ENCODE measurements around the gene NVL.

Gene NVL

DNA sequence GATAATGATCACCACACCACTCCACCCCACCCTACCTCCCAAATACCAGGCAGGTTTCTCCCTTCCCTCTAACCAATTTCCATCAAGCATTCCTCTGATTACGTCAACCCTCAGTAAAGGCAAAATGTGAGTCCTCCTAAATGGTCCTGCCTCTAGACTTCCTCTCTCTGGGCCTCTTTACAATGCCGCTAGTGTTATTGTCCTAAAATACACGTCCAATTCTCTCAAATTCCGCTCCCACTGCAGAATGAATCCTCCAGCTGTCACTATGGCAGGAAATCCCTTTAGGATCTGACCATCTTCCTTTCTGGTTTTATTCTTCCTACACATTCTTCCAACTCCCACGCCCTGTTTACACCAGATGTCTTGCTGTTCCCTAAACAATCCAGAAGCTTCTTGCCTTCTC is 78.2 kb downstream of the NVL start:
- Histone ChIP-seq H3F3A (ENCODE audit: insufficient read depth, low read length) (no peaks in the 10 kb centered on the region), H3K27me3 (ENCODE audit: insufficient read depth, low read length) (no peaks in the 10 kb centered on the region), H3K36me3 (ENCODE audit: insufficient read depth, low read length) (peaks cover 32% of the 10 kb centered on the region), H3K4me3 (ENCODE audit: low read depth, low read length, poor library complexity, severe bottlenecking) (no peak overlapping the region), H3K27ac (ENCODE audit: low read depth, low read length, poor library complexity, severe bottlenecking) (no peak overlapping the region), H4K20me1 (ENCODE audit: insufficient read depth, low read length) (no peaks in the 10 kb centered on the region), H3K4me2 (ENCODE audit: low read length) (no peak overlapping the region), H3K4me1 (ENCODE audit: insufficient read depth, low read length, severe bottlenecking) (no peaks in the 10 kb centered on the region), H3K9ac (ENCODE audit: low read length) (no peak overlapping the region), H3K9me2 (ENCODE audit: low read depth, low read length) (no peaks in the 10 kb centered on the region), H3K9me3 (ENCODE audit: low read length) (no peaks in the 10 kb centered on the region), H3K79me2 (ENCODE audit: insufficient read depth, low read length) (no peaks in the 10 kb centered on the region), H2AFZ (ENCODE audit: low read length) (no peak overlapping the region)
- TF ChIP-seq EZH2 (IDR thresholded peaks at IDR 0.05; ENCODE audit: borderline replicate concordance, low read length), result no peak
- TF ChIP-seq, protein P1, sequence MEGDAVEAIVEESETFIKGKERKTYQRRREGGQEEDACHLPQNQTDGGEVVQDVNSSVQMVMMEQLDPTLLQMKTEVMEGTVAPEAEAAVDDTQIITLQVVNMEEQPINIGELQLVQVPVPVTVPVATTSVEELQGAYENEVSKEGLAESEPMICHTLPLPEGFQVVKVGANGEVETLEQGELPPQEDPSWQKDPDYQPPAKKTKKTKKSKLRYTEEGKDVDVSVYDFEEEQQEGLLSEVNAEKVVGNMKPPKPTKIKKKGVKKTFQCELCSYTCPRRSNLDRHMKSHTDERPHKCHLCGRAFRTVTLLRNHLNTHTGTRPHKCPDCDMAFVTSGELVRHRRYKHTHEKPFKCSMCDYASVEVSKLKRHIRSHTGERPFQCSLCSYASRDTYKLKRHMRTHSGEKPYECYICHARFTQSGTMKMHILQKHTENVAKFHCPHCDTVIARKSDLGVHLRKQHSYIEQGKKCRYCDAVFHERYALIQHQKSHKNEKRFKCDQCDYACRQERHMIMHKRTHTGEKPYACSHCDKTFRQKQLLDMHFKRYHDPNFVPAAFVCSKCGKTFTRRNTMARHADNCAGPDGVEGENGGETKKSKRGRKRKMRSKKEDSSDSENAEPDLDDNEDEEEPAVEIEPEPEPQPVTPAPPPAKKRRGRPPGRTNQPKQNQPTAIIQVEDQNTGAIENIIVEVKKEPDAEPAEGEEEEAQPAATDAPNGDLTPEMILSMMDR (IDR thresholded peaks at IDR 0.05; ENCODE audit: low read length), result no peak

DNA sequence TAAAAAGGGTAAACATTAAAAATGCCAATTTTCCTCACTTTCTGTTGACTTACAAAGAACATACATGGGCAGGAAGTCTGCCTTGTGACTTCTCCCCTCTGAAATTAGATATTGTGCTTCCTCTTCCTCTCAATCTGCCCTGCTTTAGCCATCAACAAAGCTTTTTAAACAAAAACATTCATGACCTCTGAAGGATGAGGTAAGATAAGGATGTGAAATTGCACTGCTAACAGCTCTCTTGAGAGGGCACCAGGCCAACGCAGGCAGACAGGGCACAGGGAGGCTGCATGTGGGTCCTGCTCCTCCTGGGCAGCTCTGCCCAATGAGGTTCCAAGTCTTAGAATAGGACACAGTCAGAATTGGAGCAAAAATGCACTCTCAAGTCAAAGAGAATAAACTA is 84.8 kb downstream of the NVL start:
- TF ChIP-seq, protein P1 (IDR thresholded peaks at IDR 0.05; ENCODE audit: low read length), result no peak
- Histone ChIP-seq H3K4me3 (ENCODE audit: low read depth, low read length, poor library complexity, severe bottlenecking) (no peak overlapping the region), H3K27me3 (ENCODE audit: insufficient read depth, low read length) (no peaks in the 10 kb centered on the region), H3K36me3 (ENCODE audit: insufficient read depth, low read length) (peaks cover 33% of the 10 kb centered on the region), H3K9me3 (ENCODE audit: low read length) (no peaks in the 10 kb centered on the region), H3K9ac (ENCODE audit: low read length) (no peak overlapping the region), H3K4me2 (ENCODE audit: low read length) (no peak overlapping the region), H3K27ac (ENCODE audit: low read depth, low read length, poor library complexity, severe bottlenecking) (peak overlapping the region; percentile 77), H3K79me2 (ENCODE audit: insufficient read depth, low read length) (no peaks in the 10 kb centered on the region), H3K9me2 (ENCODE audit: low read depth, low read length) (no peaks in the 10 kb centered on the region), H2AFZ (ENCODE audit: low read length) (no peak overlapping the region), H3K4me1 (ENCODE audit: insufficient read depth, low read length, severe bottlenecking) (peaks cover 12% of the 10 kb centered on the region), H3F3A (ENCODE audit: insufficient read depth, low read length) (no peaks in the 10 kb centered on the region), H4K20me1 (ENCODE audit: insufficient read depth, low read length) (no peaks in the 10 kb centered on the region)

DNA sequence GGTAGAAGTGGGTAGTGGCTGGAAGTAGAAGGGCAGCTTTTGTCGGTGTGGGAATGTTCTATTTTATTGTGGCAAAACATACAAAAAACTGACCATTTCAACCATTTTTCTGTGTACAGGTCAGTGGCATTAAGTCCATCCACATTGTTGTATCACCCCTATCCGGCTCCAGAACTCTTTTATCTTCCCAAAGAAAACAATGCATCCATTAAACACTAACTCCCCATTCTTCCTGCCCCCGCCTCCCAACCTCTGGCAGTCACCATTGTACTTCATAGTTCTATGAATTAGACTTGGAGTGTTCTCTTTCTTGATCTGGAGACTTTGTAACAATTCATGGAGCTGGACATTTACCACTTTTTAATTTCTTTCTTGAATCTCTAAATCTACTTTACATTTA is 91.2 kb downstream of the NVL start:
- Histone ChIP-seq H3K9me3 (ENCODE audit: low read length) (no peaks in the 10 kb centered on the region), H3K27me3 (ENCODE audit: insufficient read depth, low read length) (no peaks in the 10 kb centered on the region), H3F3A (ENCODE audit: insufficient read depth, low read length) (no peaks in the 10 kb centered on the region), H3K4me3 (ENCODE audit: low read depth, low read length, poor library complexity, severe bottlenecking) (no peak overlapping the region), H4K20me1 (ENCODE audit: insufficient read depth, low read length) (no peaks in the 10 kb centered on the region), H3K36me3 (ENCODE audit: insufficient read depth, low read length) (peaks cover 29% of the 10 kb centered on the region), H3K27ac (ENCODE audit: low read depth, low read length, poor library complexity, severe bottlenecking) (no peak overlapping the region), H2AFZ (ENCODE audit: low read length) (no peak overlapping the region), H3K9me2 (ENCODE audit: low read depth, low read length) (no peaks in the 10 kb centered on the region), H3K4me2 (ENCODE audit: low read length) (no peak overlapping the region), H3K79me2 (ENCODE audit: insufficient read depth, low read length) (no peaks in the 10 kb centered on the region), H3K9ac (ENCODE audit: low read length) (no peak overlapping the region), H3K4me1 (ENCODE audit: insufficient read depth, low read length, severe bottlenecking) (no peaks in the 10 kb centered on the region)
- TF ChIP-seq, protein P1 (IDR thresholded peaks at IDR 0.05; ENCODE audit: low read length), result no peak
- no peak for TF ChIP-seq EZH2 (IDR thresholded peaks at IDR 0.05; ENCODE audit: borderline replicate concordance, low read length)

Data from OCI-LY1 (cell line).